Fibroblast of skin of scalp (primary cell): ENCODE results near the gene LY9.

Source experiments
- DNase-seq: peaks from one replicate; pipeline ENCODE4 v3.0.0-alpha.2; 2013

LY9 gene

GRCh38 chr1:160806109-160806665, 10.2 kb downstream of the LY9 start:
- DNase-seq: no peak

GRCh38 chr1:160806784-160807183, 10.8 kb downstream of the LY9 start:
- no peak for DNase-seq

GRCh38 chr1:160807247-160807646, 11.3 kb downstream of the LY9 start:
- no peak for DNase-seq

- DNase-seq: no peak
These were observed 11.8 kb downstream of the LY9 start for GRCh38 chr1:160807738-160808137.

- no peak for DNase-seq
These were observed 12.3 kb downstream of the LY9 start for GRCh38 chr1:160808289-160808688.

GRCh38 chr1:160810486-160810885, 14.5 kb downstream of the LY9 start:
- DNase-seq: no peak

GRCh38 chr1:160811147-160811546, 15.2 kb downstream of the LY9 start:
- DNase-seq: no peak

GRCh38 chr1:160813215-160813614, 17.2 kb downstream of the LY9 start:
- no peak for DNase-seq

GRCh38 chr1:160814316-160814715, 18.3 kb downstream of the LY9 start:
- DNase-seq: no peak

- DNase-seq: no peak
These were observed 18.9 kb downstream of the LY9 start for GRCh38 chr1:160814856-160815255.

GRCh38 chr1:160818207-160818937, 22.4 kb downstream of the LY9 start:
- no peak for DNase-seq

GRCh38 chr1:160819186-160819585, 23.2 kb downstream of the LY9 start:
- DNase-seq: no peak

- no peak for DNase-seq
These were observed 25.7 kb downstream of the LY9 start for GRCh38 chr1:160821627-160822026.

- no peak for DNase-seq
These were observed 27.3 kb downstream of the LY9 start for GRCh38 chr1:160823296-160823695.

- DNase-seq: no peak
These were observed 30.6 kb downstream of the LY9 start for GRCh38 chr1:160826546-160826945.

GRCh38 chr1:160827418-160827817, 31.4 kb downstream of the LY9 start:
- DNase-seq: no peak

- no peak for DNase-seq
These were observed 33.8 kb downstream of the LY9 start for GRCh38 chr1:160829766-160830165.

GRCh38 chr1:160830321-160831153, 34.6 kb downstream of the LY9 start:
- peak; percentile 5 for DNase-seq

- DNase-seq: no peak
These were observed 39.1 kb downstream of the LY9 start for GRCh38 chr1:160834945-160835565.

GRCh38 chr1:160835751-160836150, 39.8 kb downstream of the LY9 start:
- no peak for DNase-seq

GRCh38 chr1:160836561-160836960, 40.6 kb downstream of the LY9 start:
- DNase-seq: no peak

- DNase-seq: no peak
These were observed 41.1 kb downstream of the LY9 start for GRCh38 chr1:160836981-160837557.
